Ovary (tissue), 9 donors: Measurements from ENCODE around the gene OR6K3. TPM values are rescaled to one million over a fixed set of nuclear protein-coding genes. Genes with fewer than 3 reads are reported as not detected.

Experiments used
- DNase-seq, 5 donors: peaks; one replicate each; pipeline ENCODE4 v3.0.0-alpha.2; 2019 to 2020
- H3K27ac ChIP-seq, 2 donors: fragments of 200-600 bp; one replicate each; pipeline versions ENCODE4 v1.5.1 to v1.8.0; 2019 to 2022
- H3K27me3 ChIP-seq: fragments of 200-600 bp; one replicate; pipeline ENCODE4 v1.8.0; 2022
- H3K36me3 ChIP-seq: fragments of 200-600 bp; sonication (generic); one replicate; pipeline ENCODE4 v1.5.1; 2019
- H3K4me1 ChIP-seq: one replicate; pipeline ENCODE4 v1.8.1; 2013; ENCODE audit warnings: mild to moderate bottlenecking, moderate library complexity; ENCODE audit not compliant: insufficient read depth
- H3K4me3 ChIP-seq: fragments of 200-600 bp; sonication (generic); one replicate; pipeline ENCODE4 v1.5.1; 2017
- H3K9me3 ChIP-seq, 2 donors: fragments of 200-600 bp in 1 of 2; sonication (generic) in 1 of 2; one replicate each; pipeline versions ENCODE4 v1.5.1 to v1.8.1; 2013 to 2019; ENCODE audit warnings: mild to moderate bottlenecking in 1 of 2, moderate library complexity in 1 of 2
- EP300 ChIP-seq: sonication (generic); formaldehyde crosslinking; IDR thresholded peaks from one replicate; pipeline ENCODE4 v1.6.1; 2017; ENCODE audit warnings: antibody characterized with exemption
- POLR2A ChIP-seq: fragments of 450-650 bp; IDR thresholded peaks from one replicate; pipeline ENCODE4 v1.6.1; 2017; ENCODE audit warnings: antibody characterized with exemption, mild to moderate bottlenecking, moderate library complexity
- WGBS, 3 donors: extraction: QIAGEN DNeasy Blood & Tissue Kit in 1 of 3; methylation state at CpG; one replicate each; pipeline versions ENCODE4 v1.1.5 to v1.1.7; 2013 to 2017; 5-methylcytosine and 5-hydroxymethylcytosine counted together
- intact Hi-C, 4 donors: fragments of 100-400 bp; cut with DNase I; formaldehyde crosslinking; loops; one replicate each; pipeline versions ENCODE4 v1.11.0 to v1.15.1; 2022 to 2023
- polyA plus RNA-seq, 2 donors: library from polyadenylated mRNA; stranded (reverse); fragments of 200-250 nt in 1 of 2; fragments of 350-450 nt in 1 of 2; fragmentation: Illumina TruSeq in 1 of 2; extraction: RNeasy Lipid Tissue Mini Kit (QIAGEN cat#74804) in 1 of 2; gene quantifications; one replicate each; pipeline ENCODE4 v1.2.3, GENCODE V29; 2013 to 2014
- total RNA-seq, 7 donors: library from RNA; depleted of rRNA in 2 of 7; stranded (reverse); fragments of >200 nt in 2 of 7; fragmentation: NEBNext Ultra II Directional in 3 of 7; extraction: Animal tissue kit (Norgen Biotek cat#: 25700) in 3 of 7; gene quantifications; one replicate each; pipeline versions ENCODE4 v1.1.0 to v1.2.4, GENCODE V29; 2016 to 2023
- TF ChIP-seq, protein P1 (sequence below), 3 donors: fragments of 450-650 bp in 2 of 3; fragments of 200-600 bp in 1 of 3; IDR thresholded peaks; one replicate each; pipeline versions ENCODE4 v1.5.1 to v1.8.0; 2016 to 2022; ENCODE audit warnings: antibody characterized with exemption in 3 of 3, mild to moderate bottlenecking in 1 of 3
- donor health status: DM: no; HTN: no; CAD: no; lungs with moderate emphysema.
- donor health status: DM: no; HTN: no; CAD: no.
- donor health status: Bipolar disorder and iron deficiency.
- donor health status: DM: yes; HTN: yes; CAD: no.
- donor health status: DM: no; HTN: no; CAD: no.
- donor health status: DM: yes; HTN: yes; CAD: no.

Gene OR6K3
- total and polyA plus RNA-seq, 9 donors, result 0.11 TPM; not detected in 8

DNA sequence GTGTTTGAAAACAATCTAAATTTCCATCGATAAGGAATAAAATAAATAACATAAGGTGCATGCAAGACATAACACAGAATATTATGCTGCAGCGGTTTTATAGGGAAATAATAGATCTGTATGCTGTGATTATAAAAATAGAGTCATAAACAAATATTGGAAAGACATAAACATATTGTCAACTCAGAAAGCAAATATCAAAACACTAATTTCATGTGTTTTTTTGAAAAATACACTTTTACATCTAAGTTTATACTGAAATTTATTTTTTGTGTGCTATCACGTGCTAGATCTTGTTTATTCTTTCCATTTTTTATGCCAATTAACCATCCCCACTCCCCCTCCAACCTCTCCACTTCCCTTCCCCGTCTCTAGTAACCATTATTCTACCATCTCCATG lies 9.4 kb downstream of the OR6K3 start:
- WGBS, 3 donors, result 58 to 73% (median 70%) methylated on average over 4 of the region's 4 CpGs
- H3K36me3 ChIP-seq, result no peaks in the 10 kb centered on the region
- no peak overlapping the region for H3K27ac ChIP-seq
- TF ChIP-seq POLR2A (no peak), EP300 (no peak)
- TF ChIP-seq, protein P1, sequence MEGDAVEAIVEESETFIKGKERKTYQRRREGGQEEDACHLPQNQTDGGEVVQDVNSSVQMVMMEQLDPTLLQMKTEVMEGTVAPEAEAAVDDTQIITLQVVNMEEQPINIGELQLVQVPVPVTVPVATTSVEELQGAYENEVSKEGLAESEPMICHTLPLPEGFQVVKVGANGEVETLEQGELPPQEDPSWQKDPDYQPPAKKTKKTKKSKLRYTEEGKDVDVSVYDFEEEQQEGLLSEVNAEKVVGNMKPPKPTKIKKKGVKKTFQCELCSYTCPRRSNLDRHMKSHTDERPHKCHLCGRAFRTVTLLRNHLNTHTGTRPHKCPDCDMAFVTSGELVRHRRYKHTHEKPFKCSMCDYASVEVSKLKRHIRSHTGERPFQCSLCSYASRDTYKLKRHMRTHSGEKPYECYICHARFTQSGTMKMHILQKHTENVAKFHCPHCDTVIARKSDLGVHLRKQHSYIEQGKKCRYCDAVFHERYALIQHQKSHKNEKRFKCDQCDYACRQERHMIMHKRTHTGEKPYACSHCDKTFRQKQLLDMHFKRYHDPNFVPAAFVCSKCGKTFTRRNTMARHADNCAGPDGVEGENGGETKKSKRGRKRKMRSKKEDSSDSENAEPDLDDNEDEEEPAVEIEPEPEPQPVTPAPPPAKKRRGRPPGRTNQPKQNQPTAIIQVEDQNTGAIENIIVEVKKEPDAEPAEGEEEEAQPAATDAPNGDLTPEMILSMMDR (IDR thresholded peaks at IDR 0.05), result no peak
- intact Hi-C loops, result no loop called here
- no peak overlapping the region for H3K4me3 ChIP-seq
- H3K9me3 ChIP-seq, result no peaks in the 10 kb centered on the region
- no peaks in the 10 kb centered on the region for H3K27me3 ChIP-seq
- H3K4me1 ChIP-seq, result no peaks in the 10 kb centered on the region
- DNase-seq, result no peak

DNA sequence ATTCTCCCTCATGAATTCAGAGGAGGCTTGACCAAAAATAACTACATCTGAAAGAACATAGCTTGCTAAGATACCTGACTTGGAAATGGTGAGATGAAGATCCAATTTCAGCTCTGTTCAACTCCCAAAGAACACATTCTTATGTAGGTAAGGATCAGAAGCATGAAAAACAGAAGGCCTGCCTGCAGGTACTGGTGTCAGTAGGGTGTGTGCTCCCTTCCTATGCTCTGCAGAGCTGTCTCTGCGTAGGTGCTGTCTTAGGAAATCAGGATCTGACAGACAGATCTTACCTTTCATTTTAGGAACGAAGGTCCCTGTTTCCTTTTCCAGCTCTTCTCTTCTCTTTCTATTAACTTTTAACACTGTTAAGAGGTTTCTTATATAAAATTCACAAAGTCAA lies 14.4 kb downstream of the OR6K3 start:
- no peaks in the 10 kb centered on the region for H3K4me1 ChIP-seq
- intact Hi-C loops, result no loop called here
- 76 to 83% (median 79%) methylated on average over 2 of the region's 2 CpGs for WGBS, 3 donors
- H3K36me3 ChIP-seq, result no peaks in the 10 kb centered on the region
- H3K9me3 ChIP-seq, result no peaks in the 10 kb centered on the region
- H3K27ac ChIP-seq, result no peak overlapping the region
- no peaks in the 10 kb centered on the region for H3K27me3 ChIP-seq
- TF ChIP-seq EP300 (no peak), POLR2A (no peak)
- TF ChIP-seq, protein P1 (IDR thresholded peaks at IDR 0.05), result no peak
- DNase-seq, result no peak
- H3K4me3 ChIP-seq, result no peak overlapping the region

DNA sequence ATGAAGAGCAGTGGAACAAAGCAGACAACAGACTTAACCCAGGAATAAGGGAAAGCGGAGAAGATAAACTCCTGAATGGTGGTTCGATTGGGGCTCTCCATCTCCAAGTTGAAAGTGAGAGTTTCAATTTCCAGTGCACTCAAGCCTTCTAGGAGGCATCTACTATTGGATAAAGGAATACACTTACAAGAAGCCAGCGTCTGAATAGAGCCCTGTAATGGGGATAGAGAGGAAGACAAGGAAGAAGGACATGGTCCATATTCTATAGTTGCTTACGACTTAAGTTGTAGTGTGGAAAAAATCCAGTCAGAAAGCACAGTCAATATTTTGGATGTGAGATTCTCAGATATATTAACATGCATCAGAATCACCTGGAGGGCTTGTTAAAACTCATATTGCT lies 20.0 kb downstream of the OR6K3 start, which contains the start of gene OR6K2:
TSS of gene OR6K2 (minus strand) at position 101 of the 400 bp plus-strand sequence. CDS start at position 101, 0 bp downstream.
- H3K4me3 ChIP-seq, result no peak within 1 kb of the TSS
- DNase-seq, result no peak
- no peaks in the 10 kb centered on the region for H3K36me3 ChIP-seq
- intact Hi-C loops, result no loop called here
- no peak for TF ChIP-seq POLR2A
- no peak for TF ChIP-seq EP300
- TF ChIP-seq, protein P1 (IDR thresholded peaks at IDR 0.05), result no peak
- WGBS, 3 donors, result 85 to 87% (median 86%) methylated on average over 4 of the region's 4 CpGs
- H3K27me3 ChIP-seq, result no peaks in the 10 kb centered on the region
- H3K4me1 ChIP-seq, result no peaks in the 10 kb centered on the region
- H3K27ac ChIP-seq, result no peak within 1 kb of the TSS
- no peaks in the 10 kb centered on the region for H3K9me3 ChIP-seq

DNA sequence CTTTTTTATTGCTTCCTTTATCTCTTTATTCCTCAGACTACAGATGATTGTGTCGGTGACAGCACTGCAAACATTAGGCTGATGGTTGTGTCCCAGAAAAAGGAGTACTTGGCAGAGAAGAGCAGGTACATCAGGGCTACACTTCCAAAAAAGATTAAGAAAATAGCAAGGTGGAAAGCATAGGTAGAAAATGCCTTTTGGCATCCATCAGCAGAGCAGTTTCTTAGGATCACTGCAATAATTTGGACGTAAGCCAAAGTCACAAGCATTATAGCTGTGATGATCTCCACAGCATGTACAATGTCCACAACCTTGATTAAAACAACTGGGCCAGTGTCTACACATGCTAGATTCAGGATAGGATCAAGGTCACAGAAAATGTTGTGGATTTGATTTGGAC lies 25.9 kb downstream of the OR6K3 start:
- Histone ChIP-seq H3K4me3 (no peak overlapping the region), H3K27ac (no peak overlapping the region), H3K27me3 (no peaks in the 10 kb centered on the region), H3K36me3 (no peaks in the 10 kb centered on the region), H3K4me1 (no peaks in the 10 kb centered on the region), H3K9me3 (no peaks in the 10 kb centered on the region)
- intact Hi-C loops, result no loop called here
- no peak for DNase-seq
- 81 to 86% (median 83%) methylated on average over 2 of the region's 2 CpGs for WGBS, 3 donors
- TF ChIP-seq, protein P1 (IDR thresholded peaks at IDR 0.05), result no peak
- TF ChIP-seq POLR2A (no peak), EP300 (no peak)
